CD14-positive monocyte (primary cell): ENCODE measurements around the gene STXBP6. TPM values are rescaled to one million over a fixed set of nuclear protein-coding genes. Genes with fewer than 3 reads are reported as not detected.

ENCODE experiments used
- DNase-seq, 3 donors: peaks; one replicate each; pipeline ENCODE4 v3.0.0-alpha.2; 2011 to 2022
- H2AFZ ChIP-seq: 2 replicates; pipeline ENCODE4 v1.6.0; 2012; ENCODE audit warnings: mild to moderate bottlenecking, low read depth, low read length, inconsistent platforms; ENCODE audit not compliant: insufficient read depth, poor library complexity, severe bottlenecking
- H3K27ac ChIP-seq, 2 donors: 1 replicate in 1 of 2; 2 replicates in 1 of 2; pipeline ENCODE4 v1.5.1; 2012 to 2013; ENCODE audit warnings: low read length in 2 of 2, control low read depth in 1 of 2, inconsistent platforms in 1 of 2, low read depth in 1 of 2, mild to moderate bottlenecking in 1 of 2
- H3K27me3 ChIP-seq, 2 donors: one replicate each; pipeline versions ENCODE4 v1.6.0 to v1.6.1; 2011 to 2013; ENCODE audit warnings: low read length in 2 of 2; ENCODE audit not compliant: control insufficient read depth in 2 of 2, insufficient read depth in 2 of 2
- H3K36me3 ChIP-seq, 2 donors: replicated peaks in 1 of 2; 1 replicate in 1 of 2; 2 replicates in 1 of 2; pipeline versions ENCODE4 v1.5.1 to v1.6.1; 2012 to 2013; ENCODE audit warnings: low read length in 2 of 2, control low read depth in 1 of 2, inconsistent platforms in 1 of 2, mild to moderate bottlenecking in 1 of 2; ENCODE audit not compliant: insufficient read depth in 2 of 2, control insufficient read depth in 1 of 2
- H3K4me1 ChIP-seq, 2 donors: 1 replicate in 1 of 2; 2 replicates in 1 of 2; pipeline versions ENCODE4 v1.5.1 to v1.6.1; 2012 to 2013; ENCODE audit warnings: low read length in 2 of 2, control low read depth in 1 of 2, inconsistent platforms in 1 of 2, mild to moderate bottlenecking in 1 of 2, moderate library complexity in 1 of 2; ENCODE audit not compliant: insufficient read depth in 2 of 2, control insufficient read depth in 1 of 2
- H3K4me2 ChIP-seq: replicated peaks from 2 replicates; pipeline ENCODE3; 2012; ENCODE audit warnings: low read length, moderate library complexity, mild to moderate bottlenecking; ENCODE audit not compliant: poor library complexity, severe bottlenecking; ENCODE audit errors: extremely low read depth
- H3K4me3 ChIP-seq, 3 experiments: fragments of 200-600 bp in 1 of 3; sonication (generic) in 1 of 3; replicated peaks in 1 of 3; 1 replicate in 2 of 3; 2 replicates in 1 of 3; pipeline ENCODE4 v1.5.1; 2011 to 2013; ENCODE audit warnings: low read length in 3 of 3, mild to moderate bottlenecking in 3 of 3, control low read depth in 2 of 3, low read depth in 2 of 3, inconsistent platforms in 1 of 3, moderate library complexity in 1 of 3
- H3K79me2 ChIP-seq: 2 replicates; pipeline ENCODE4 v1.6.0; 2012; ENCODE audit warnings: mild to moderate bottlenecking, control low read depth, inconsistent platforms, low read length, moderate library complexity; ENCODE audit not compliant: insufficient read depth
- H3K9ac ChIP-seq: 2 replicates; pipeline ENCODE4 v1.6.0; 2017; ENCODE audit warnings: low read length, mild to moderate bottlenecking; ENCODE audit not compliant: insufficient read depth, poor library complexity, severe bottlenecking
- H3K9me3 ChIP-seq, 2 donors: replicated peaks in 1 of 2; 1 replicate in 1 of 2; 2 replicates in 1 of 2; pipeline versions ENCODE4 v1.5.1 to v1.6.1; 2012 to 2013; ENCODE audit warnings: low read length in 2 of 2, control low read depth in 1 of 2; ENCODE audit not compliant: control insufficient read depth in 1 of 2, insufficient read depth in 1 of 2
- H4K20me1 ChIP-seq: 2 replicates; pipeline ENCODE4 v1.6.0; 2012; ENCODE audit warnings: mild to moderate bottlenecking, low read length, control low read depth, moderate library complexity; ENCODE audit not compliant: insufficient read depth
- H3K27ac Mint-ChIP-seq, 7 donors: one replicate each; pipeline ENCODE4 v1.8.0; 2020; ENCODE audit warnings: mild to moderate bottlenecking in 7 of 7, mixed read lengths in 7 of 7, moderate library complexity in 6 of 7, inconsistent platforms in 2 of 7
- H3K27me3 Mint-ChIP-seq, 3 donors: one replicate each; pipeline ENCODE4 v1.8.0; 2021 to 2022; ENCODE audit warnings: low read depth in 3 of 3, mild to moderate bottlenecking in 3 of 3, mixed read lengths in 3 of 3, moderate library complexity in 3 of 3, inconsistent platforms in 1 of 3
- H3K36me3 Mint-ChIP-seq, 2 donors: one replicate each; pipeline ENCODE4 v1.8.0; 2020; ENCODE audit warnings: mixed read lengths in 2 of 2, inconsistent platforms in 1 of 2, mild to moderate bottlenecking in 1 of 2
- H3K4me1 Mint-ChIP-seq: one replicate; pipeline ENCODE4 v1.8.0; 2020; ENCODE audit warnings: mild to moderate bottlenecking, mixed read lengths
- H3K4me3 Mint-ChIP-seq, 2 donors: one replicate each; pipeline ENCODE4 v1.8.0; 2020; ENCODE audit warnings: mild to moderate bottlenecking in 2 of 2, mixed read lengths in 2 of 2, moderate library complexity in 1 of 2
- H3K9me3 Mint-ChIP-seq, 7 donors: one replicate each; pipeline ENCODE4 v1.8.0; 2020 to 2022; ENCODE audit warnings: mixed read lengths in 7 of 7, mild to moderate bottlenecking in 6 of 7, moderate library complexity in 6 of 7, inconsistent platforms in 2 of 7
- CTCF ChIP-seq: fragments of 200-600 bp; IDR thresholded peaks from one replicate; pipeline ENCODE4 v1.8.0; 2022; ENCODE audit warnings: antibody characterized with exemption, mild to moderate bottlenecking
- WGBS: methylation state at CpG from one replicate; pipeline ENCODE4 v1.1.5; 2013; ENCODE audit warnings: missing lambda C conversion rate; ENCODE audit not compliant: insufficient coverage; 5-methylcytosine and 5-hydroxymethylcytosine counted together
- intact Hi-C, 2 donors: fragments of 100-400 bp; cut with micrococcal nuclease; formaldehyde crosslinking; loops; one replicate each; pipeline versions ENCODE4 v1.15.0 to v1.15.1; 2023
- polyA plus RNA-seq, 3 donors: library from polyadenylated mRNA; depleted of rRNA in 1 of 3; unstranded in 2 of 3; stranded (reverse) in 1 of 3; fragments of 300-500 nt in 2 of 3; fragments of >200 nt in 1 of 3; fragmentation: Illumina TruSeq in 2 of 3; gene quantifications; 1 replicate in 2 of 3; 2 replicates in 1 of 3; pipeline ENCODE4 v1.2.3, GENCODE V29; 2012 to 2021

STXBP6 gene
- polyA plus RNA-seq, 3 donors, result 0.05 to 0.25 (median 0.08) TPM

- H3K4me1 Mint-ChIP-seq, result peaks cover 13% of the 10 kb centered on the region
- Histone ChIP-seq H3K27ac (no peak overlapping the region), H3K9ac (no peak overlapping the region), H3K4me2 (no peak overlapping the region), H3K27me3 (peaks cover 0 to 2% of the 10 kb centered on the region in 2 donors), H3K9me3 (no peaks in the 10 kb centered on the region), H2AFZ (no peak overlapping the region), H3K36me3 (no peaks in the 10 kb centered on the region), H3K79me2 (no peaks in the 10 kb centered on the region), H3K4me3 (no peak overlapping the region), H3K4me1 (peaks cover 4 to 10% of the 10 kb centered on the region in 2 donors), H4K20me1 (no peaks in the 10 kb centered on the region)
- DNase-seq, result no peak
- TF ChIP-seq CTCF, result no peak
- H3K36me3 Mint-ChIP-seq, result no peaks in the 10 kb centered on the region
- no peak overlapping the region for H3K4me3 Mint-ChIP-seq
- H3K27ac Mint-ChIP-seq, result no peak overlapping the region
- peaks cover 0 to 4% (median 2%) of the 10 kb centered on the region in 3 donors for H3K27me3 Mint-ChIP-seq
- 92% methylated on average over 4 of the region's 5 CpGs for WGBS
- peaks cover 0 to 2% (median 0%) of the 10 kb centered on the region in 7 donors for H3K9me3 Mint-ChIP-seq
- intact Hi-C loops, result no loop called here
Observed at GRCh38 chr14:24859559-24859958, 190.4 kb downstream of the STXBP6 start.

- Mint-ChIP-seq H3K9me3 (peaks cover 0 to 2% (median 0%) of the 10 kb centered on the region in 7 donors), H3K27me3 (peaks cover 0 to 4% (median 2%) of the 10 kb centered on the region in 3 donors), H3K27ac (no peak overlapping the region), H3K36me3 (no peaks in the 10 kb centered on the region), H3K4me1 (peaks cover 8% of the 10 kb centered on the region), H3K4me3 (no peak overlapping the region)
- Histone ChIP-seq H3K9ac (no peak overlapping the region), H3K27me3 (peaks cover 0 to 2% of the 10 kb centered on the region in 2 donors), H3K4me3 (no peak overlapping the region), H3K4me2 (no peak overlapping the region), H3K79me2 (no peaks in the 10 kb centered on the region), H3K4me1 (peaks cover under 1 to 5% of the 10 kb centered on the region in 2 donors), H3K9me3 (no peaks in the 10 kb centered on the region), H3K36me3 (no peaks in the 10 kb centered on the region), H4K20me1 (no peaks in the 10 kb centered on the region), H2AFZ (no peak overlapping the region), H3K27ac (no peak overlapping the region)
- intact Hi-C loops, result no loop called here
- TF ChIP-seq CTCF, result no peak
- DNase-seq, result no peak
- WGBS, result no CpG with 5 or more reads among the region's 4 CpGs
Observed at GRCh38 chr14:24858684-24859083, 191.3 kb downstream of the STXBP6 start.
